ENCODE results near the gene SORD.

SORD gene

GRCh38 chr15:45120081-45120972, 97.3 kb downstream of the SORD start:
- no peak for DNase-seq (ENCODE audit: extremely low read depth, low read depth)
- no peak for TF ChIP-seq CTCF (IDR thresholded peaks at IDR 0.05; ENCODE audit: low read depth, low read length)

- no peak for TF ChIP-seq CTCF (IDR thresholded peaks at IDR 0.05; ENCODE audit: low read depth, low read length)
- DNase-seq (ENCODE audit: extremely low read depth, low read depth): no peak
Measured at GRCh38 chr15:45121020-45121419, 98.0 kb downstream of the SORD start.

- peak; percentile 18 for DNase-seq (ENCODE audit: extremely low read depth, low read depth)
- TF ChIP-seq CTCF (IDR thresholded peaks at IDR 0.05; ENCODE audit: low read depth, low read length): no peak
Measured at GRCh38 chr15:45121706-45122417, 98.9 kb downstream of the SORD start.

GRCh38 chr15:45122719-45123118, 99.7 kb downstream of the SORD start:
- no peak for TF ChIP-seq CTCF (IDR thresholded peaks at IDR 0.05; ENCODE audit: low read depth, low read length)
- DNase-seq (ENCODE audit: extremely low read depth, low read depth): no peak

- no peak for DNase-seq (ENCODE audit: extremely low read depth, low read depth)
- TF ChIP-seq CTCF (IDR thresholded peaks at IDR 0.05; ENCODE audit: low read depth, low read length): no peak
Measured at GRCh38 chr15:45123397-45123796, 100.4 kb downstream of the SORD start.

GRCh38 chr15:45126535-45127158, 103.7 kb downstream of the SORD start:
- TF ChIP-seq CTCF (IDR thresholded peaks at IDR 0.05; ENCODE audit: low read depth, low read length): peak; percentile 59
- no peak for DNase-seq (ENCODE audit: extremely low read depth, low read depth)

Measured in AG09319 (cell line).